GM19463 (cell line): ENCODE measurements around the gene SH2D4B.
A peak's percentile ranks its signal among the peaks of the same experiment; 100 is the strongest.
"Not testable (repeated sequence)": the region's sequence is repeated elsewhere in the genome, so short reads cannot be mapped to it uniquely, and the experiment has no call there.

Experiments used
- ATAC-seq: cut with Tn5 transposase; IDR thresholded peaks from one replicate; pipeline ENCODE4 v1.9.1; 2021; ENCODE audit warnings: mild to moderate bottlenecking, moderate library complexity; ENCODE audit not compliant: unreplicated experiment

Gene SH2D4B

GRCh38 chr10:80523773-80524172 lies 13.9 kb upstream of the SH2D4B start:
- ATAC-seq, result no peak

DNA sequence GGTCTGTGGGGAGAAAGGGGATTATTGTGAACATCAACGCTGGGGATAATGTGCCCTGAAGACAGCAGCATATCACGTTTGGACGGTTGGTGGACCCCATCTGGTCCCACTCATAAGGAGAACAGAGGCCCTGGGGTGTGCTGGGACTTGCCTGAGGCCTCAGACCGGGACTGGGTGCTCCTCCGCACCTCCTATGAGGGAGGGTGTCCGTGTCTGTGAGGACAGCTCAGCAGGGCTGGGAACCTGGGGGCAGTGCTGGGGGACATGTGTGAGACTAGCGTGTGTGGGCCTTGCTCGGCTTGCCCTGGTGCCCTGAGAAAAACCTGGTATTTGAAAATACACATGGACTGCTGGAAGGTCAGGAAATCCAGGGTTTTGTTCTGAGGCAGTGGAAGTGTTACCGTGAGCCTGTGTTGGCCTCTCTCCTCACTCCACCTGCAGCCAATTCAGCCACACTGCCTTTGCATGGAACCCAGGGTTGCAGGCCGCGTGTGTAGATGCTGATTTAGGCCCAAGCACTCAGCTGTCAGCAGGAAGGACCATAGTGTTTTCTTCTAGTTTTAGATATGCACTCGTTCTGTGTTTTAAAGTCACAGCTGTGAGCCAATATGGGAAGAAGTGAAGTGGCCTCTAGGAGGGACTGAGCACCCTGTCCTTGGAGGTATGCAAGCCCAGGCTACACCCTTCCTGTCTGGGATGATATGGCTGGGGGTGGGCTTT lies 13.4 kb upstream of the SH2D4B start:
- no peak for ATAC-seq

DNA sequence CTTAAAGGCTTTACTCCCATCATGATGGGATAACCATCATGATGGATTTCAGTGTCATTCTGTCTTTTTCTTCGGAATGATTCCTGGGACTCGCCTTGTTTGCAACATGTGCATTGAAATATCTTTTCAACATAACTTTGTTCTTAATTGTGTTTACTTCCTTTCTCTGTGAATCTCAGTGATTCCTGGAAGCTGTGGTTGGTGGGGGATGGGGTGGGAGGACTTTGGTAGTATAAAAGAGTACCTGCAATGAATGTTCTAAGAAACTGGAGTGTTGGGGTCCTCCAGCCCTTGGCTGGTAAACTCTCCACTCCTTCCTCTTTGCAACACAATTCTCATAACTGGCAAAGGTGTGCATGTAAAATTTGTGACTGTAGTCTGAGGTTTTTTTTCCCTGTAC lies 11.5 kb upstream of the SH2D4B start:
- no peak for ATAC-seq

DNA sequence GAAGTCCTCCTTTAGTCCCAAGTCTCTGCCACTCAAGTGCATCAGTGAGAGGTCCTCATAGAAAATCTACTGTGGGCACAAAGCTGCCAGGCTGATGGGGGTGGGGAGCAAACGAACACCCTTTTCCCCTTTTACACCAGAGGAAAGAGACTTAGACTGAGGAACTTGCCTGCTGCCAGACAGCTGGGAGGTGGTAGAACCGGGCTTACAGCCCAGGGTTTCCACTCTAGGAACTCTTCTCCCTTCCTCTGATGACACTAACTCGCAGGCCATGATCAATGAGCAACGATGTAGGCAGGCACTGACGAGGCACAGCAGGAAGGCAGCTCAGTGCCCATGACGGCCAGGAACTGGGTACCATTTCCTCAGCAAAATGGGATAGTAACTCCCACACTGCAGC lies 11.0 kb upstream of the SH2D4B start:
- no peak for ATAC-seq

GRCh38 chr10:80528185-80528700 lies 9.5 kb upstream of the SH2D4B start:
- ATAC-seq, result no peak

GRCh38 chr10:80528901-80529300 lies 8.8 kb upstream of the SH2D4B start:
- no peak for ATAC-seq

DNA sequence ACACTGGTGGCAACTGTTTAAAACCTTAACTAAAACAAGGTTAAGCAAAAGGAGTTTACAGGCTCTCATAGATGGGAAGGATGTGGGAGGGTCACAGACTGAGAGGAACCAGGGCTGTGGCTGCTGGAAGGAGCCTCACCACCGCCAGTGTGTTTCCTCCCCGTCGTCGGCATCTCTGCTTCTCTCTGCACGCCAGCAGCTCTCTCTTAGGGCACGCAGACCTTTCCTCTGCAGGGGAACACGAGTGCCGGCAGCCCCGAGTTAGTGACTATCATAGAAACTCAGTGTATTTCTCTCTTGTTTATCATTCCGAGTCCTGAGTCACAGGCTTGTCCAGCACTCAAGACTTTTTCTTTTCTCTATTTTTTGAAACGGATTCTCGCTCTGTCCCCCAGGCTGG lies 8.1 kb upstream of the SH2D4B start:
- ATAC-seq, result no peak

DNA sequence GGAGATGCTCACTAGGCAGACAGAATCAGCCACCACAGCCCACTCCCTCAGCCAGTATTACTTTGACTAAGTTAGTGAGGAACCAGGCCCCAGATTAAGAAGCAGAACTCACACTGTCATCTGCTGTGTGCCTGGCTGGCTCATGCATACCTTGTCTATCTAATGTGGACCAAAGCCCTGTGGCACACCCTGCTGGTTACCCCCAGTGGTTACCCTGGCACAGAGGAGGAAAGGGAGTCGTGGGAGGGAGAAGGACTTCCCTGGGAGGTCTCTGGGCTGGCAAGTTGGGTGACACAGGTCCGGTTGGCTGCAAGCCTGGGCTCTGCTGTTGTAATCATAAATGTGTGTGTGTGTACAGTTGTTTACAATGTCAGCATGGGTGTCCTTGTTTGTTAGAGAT lies 7.5 kb upstream of the SH2D4B start:
- ATAC-seq, result peak; percentile 71

DNA sequence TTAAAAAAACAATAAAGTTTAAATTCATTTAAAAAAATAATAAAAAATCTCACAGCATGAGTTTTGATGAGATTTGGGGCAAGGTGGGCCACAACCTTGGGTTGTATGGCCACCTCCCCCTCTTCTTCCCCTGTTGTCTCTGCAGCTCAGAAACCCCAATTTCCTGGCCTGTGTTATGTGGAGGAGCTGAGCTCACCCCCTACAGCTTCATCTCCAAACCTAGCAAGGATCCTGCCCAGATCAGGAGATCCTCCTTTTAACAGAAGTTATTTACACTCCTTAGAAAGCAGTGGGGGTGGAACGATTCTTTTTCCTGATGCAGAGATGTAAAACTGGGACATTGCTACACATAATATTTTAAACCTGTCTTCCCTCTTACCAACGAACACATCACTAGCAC lies 6.9 kb upstream of the SH2D4B start:
- ATAC-seq, result no peak

DNA sequence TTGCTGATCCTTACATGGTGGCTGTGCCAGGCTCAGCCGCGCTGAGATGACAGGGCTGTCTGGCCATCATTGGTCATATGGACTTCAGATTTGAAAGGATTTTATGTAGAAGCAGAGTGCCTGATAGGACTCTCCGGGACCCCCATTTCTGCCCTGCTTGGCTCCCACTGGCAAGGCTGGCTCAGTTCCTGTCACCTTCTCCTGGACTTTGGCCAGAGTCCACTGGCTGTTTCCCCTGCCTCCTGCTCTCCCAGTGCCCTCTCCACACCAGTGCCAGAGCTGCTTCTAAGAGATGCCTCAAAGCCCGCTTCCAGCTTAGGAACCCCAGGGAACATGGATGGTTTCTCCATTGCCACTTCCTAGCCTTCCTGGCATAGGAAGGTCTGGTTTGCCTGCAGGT lies 5.1 kb upstream of the SH2D4B start:
- ATAC-seq, result no peak

DNA sequence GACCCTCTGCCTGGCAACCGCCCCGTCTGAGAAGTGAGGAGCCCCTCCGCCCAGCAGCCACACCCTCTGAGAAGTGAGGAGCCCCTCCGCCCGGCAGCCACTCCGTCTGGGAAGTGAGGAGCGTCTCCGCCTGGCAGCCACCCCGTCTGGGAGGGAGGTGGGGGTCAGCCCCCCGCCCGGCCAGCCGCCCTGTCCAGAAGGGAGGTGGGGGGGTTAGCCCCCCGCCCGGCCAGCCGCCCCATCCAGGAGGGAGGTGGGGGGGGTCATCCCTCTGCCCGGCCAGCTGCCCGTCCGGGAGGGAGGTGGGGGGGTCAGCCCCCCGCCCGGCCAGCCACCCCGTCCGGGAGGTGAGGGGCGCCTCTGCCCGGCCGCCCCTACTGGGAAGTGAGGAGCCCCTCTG lies 3.6 kb upstream of the SH2D4B start:
- ATAC-seq, result not testable (repeated sequence)

DNA sequence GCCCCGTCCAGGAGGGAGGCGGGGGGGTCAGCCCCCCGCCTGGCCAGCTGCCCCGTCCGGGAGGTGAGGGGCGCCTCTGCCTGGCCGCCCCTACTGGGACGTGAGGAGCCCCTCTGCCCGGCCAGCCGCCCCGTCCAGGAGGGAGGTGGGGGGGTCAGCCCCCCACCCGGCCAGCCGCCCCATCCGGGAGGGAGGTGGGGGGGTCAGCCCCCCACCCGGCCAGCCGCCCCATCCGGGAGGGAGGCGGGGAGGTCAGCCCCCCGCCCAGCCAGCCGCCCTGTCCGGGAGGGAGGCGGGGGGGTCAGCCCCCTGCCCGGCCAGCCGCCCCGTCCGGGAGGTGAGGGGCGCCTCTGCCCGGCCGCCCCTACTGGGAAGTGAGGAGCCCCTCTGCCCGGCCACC lies 3.1 kb upstream of the SH2D4B start:
- not testable (repeated sequence) for ATAC-seq

DNA sequence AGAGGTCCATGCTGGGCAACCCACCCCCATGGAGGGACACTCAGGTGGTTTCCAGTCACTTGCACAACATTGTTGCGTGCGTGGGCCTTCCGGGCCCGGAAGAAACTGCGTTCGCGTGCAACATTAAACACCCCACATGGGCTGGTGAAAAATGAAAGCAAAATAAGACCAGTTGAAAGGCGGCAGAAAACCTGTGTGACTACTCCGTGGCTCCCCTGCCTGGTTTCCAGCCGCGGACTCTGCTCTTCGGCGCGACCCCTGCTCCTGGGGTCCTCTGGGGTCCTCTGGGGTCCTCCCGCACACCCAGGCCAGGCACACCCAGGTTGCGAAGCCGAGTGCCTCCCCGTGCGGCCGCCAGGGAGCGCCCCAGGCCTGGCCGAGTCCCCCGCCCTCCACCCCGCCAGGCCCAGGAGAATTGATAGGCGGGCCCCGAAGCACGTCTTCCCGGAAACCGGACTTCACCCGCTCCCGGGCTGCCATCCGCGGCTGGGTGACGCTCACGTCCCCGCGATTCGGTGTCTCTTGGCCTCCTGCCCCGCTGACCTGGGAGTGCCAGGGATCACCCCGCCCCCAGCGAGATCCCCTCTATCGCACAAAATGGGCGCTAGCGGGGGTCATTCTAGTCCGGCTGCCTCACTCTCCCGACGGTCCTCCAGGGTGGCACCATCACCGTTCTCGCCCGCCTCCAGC lies 1.9 kb upstream of the SH2D4B start:
- peak; percentile 77 for ATAC-seq

DNA sequence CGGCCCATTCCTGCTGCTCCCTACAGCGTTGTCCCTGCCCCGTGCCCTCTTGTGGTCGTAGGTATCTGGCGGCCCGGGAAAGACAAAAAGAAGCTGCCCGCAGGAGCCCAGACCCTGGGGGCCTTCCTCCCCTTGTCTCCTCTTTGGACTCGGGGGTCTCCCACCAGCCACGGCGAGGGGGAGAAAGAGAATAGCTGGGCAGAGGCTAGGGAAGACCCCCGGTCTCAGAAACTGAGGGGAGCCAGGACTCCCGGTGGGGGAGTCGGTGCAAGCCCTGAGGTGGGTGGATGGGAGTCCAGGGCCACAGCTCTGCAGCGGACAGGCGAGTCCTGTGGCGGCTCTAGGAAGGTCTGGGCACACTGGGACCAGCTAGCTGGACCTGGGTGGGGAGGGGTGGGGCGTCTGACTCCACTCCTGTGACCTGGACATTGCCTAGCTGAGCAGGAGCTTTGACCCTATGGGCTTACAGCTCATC lies 1.3 kb upstream of the SH2D4B start:
- no peak for ATAC-seq

- ATAC-seq, result no peak
These were observed 491 bp upstream of the SH2D4B start for GRCh38 chr10:80537086-80537735.

DNA sequence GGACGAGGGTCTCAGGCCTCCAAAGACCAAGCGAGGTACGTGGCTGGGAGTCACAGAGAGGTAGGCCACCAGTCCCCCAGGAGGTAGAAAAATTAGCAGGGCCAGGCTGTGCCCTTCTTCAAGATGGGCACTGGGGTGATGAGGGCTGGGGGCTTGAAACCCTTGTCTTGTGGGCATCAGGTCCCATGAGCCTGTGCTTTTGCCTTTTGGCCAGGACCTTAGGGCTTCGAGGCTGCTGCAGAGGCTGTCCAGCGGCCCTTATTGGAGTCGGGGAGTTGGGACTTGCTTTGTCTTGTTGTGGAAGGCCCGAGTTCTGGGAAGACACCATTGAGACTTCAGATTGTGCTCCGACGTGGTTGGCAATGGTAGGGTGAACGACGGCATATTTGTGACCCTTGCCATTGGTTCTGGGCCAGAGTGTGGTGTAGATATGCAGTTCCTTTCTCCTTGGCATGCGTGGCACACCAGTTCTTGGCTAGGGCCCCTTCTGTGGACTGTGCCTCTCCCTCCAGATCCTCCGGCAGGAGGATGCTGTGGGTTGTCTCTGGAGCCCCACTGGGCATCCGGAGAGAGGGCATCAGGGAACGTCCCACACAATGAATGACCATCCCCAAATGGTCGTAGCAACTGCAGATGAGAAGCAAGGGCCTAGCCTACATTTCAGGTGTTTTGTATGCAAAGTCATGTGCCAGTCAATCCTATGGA lies 931 bp downstream of the SH2D4B start:
- ATAC-seq, result no peak

- peak; percentile 25 for ATAC-seq
These were observed 1.8 kb downstream of the SH2D4B start for GRCh38 chr10:80539421-80540031.

DNA sequence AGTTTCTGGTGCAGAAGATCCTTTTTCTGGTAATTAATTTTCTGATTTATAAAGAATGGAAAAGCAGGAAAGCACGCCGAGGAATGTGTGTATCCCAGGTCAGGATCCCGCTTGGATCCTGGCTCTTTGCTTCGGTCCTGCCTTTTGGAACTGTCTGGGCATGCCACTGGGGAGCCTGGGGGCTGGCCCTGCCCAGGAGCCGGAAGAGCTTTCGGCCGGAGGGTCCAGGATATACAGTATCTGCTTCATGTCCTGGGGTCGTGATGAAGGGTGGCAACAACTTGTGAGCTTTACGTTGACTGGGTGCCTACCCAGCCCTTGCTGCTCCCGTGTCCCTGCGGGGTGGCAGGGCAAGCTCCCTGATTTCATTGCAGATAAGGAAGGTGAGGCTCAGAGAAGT lies 2.4 kb downstream of the SH2D4B start:
- ATAC-seq, result no peak

- no peak for ATAC-seq
These were observed 2.9 kb downstream of the SH2D4B start for GRCh38 chr10:80540618-80540980.

DNA sequence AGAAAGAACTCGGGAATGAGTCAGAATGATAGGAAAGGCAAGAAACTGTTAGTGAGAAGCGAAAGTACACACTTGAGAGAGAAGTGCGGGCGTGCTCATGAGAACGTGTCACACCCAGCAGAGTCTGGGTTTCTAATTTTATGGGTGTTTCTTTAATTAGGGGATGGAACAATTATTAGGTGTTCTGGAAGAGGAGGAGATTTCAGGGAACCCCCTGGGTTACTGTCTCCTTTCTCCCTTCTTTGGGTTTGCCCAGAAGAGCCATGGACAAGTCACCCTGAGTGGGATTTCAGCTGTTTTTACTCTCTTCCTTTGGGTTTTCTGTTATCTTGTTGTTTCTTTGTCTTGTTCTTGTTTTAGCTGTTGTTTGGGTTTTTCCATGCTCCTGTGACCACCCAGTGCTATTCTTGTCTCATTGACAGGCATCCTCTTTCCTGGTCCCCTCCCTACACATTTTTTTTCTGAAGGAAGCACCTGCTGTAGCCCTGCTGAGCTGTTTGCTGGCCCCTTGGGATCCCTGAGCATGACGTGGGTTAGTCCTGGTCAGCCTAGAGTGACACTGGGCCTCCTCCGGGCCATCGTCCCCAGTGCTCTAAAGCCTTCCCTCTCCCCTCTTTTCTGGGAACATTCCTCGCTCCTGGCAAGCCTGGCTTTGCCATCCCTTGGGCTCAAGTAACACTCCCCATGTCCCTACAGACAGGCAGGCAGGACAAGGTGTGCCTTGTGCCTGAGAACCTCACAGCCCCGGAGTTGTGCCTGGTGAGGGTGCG lies 3.5 kb downstream of the SH2D4B start:
- ATAC-seq, result peak; percentile 43
